Activated CD8-positive, alpha-beta memory T cell treated with anti-CD3 and anti-CD28 coated beads, Interleukin-2, amount 50 U/mL, for 24 hours (primary cell): ENCODE measurements around the gene A2ML1.
"Not testable (repeated sequence)": the region's sequence is repeated elsewhere in the genome, so short reads cannot be mapped to it uniquely, and the experiment has no call there.

Experiments
- DNase-seq: peaks from one replicate; pipeline ENCODE4 v3.0.0-alpha.2; 2020; ENCODE audit errors: extremely low read depth

A2ML1 gene

DNA sequence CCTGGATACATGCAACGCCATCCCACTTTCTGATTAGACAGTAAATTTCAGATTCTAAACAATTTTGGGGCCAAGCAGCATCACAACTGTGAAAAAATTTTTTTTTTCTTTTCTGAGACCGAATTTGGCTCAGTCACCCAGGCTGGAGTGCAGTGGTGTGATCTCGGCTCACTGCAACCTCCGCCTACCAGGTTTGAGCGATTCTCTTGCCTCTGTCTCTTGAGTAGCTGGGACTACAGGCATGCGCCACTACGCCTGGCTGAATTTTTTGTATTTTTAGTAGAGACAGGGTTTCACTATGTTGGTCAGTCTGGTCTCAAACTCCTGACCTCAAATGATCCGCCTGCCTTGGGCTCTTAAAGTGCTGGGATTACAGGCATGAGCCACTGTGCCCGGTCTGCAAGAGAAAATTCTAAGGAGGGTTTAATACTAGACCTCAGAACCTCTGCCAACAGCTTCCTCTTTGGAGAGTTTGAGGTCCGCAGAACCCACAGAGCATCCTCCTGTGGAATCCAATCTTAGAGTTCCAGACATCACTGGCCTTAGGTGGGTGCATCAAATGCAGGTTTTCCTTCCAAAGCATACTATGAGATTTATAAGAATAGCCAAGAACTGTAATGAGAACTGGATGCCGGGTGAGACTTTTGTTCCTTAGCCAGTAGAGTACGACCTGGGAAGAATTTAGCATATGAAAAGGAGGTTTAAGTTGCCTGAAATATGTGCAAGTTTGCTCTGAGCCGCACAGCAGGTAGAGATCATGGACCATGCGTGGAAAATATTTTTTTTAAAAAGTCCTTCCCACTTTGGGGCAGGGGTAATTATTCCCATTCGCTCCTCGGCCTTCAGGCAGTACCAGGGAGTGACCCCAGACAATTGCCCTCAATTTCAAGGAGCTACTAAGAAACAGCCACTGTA lies 84.1 kb downstream of the A2ML1 start:
- DNase-seq: no peak

- DNase-seq: no peak
Observed at GRCh38 chr12:8907513-8907912, 85.1 kb downstream of the A2ML1 start.

DNA sequence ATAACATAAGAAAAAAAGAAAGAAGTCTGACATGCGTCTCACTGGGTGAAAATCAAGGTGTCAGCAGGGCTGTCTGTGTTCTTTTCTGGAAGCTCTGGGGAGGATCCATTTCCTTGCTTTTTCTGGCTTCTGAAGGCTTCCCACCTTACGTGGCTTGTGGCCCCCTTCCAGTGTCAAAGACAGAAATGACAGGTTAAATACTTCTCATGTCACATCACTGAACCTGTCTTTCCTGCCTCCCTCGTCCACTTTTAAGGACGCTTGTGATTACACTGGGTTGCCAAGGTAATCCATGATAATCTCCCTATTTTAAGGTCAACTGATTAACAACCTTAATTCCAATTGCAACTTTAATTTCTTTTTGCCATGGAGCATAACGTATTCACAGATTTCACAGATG lies 87.3 kb downstream of the A2ML1 start:
- DNase-seq: no peak

- DNase-seq: no peak
Observed at GRCh38 chr12:8911606-8912268, 89.3 kb downstream of the A2ML1 start.

DNA sequence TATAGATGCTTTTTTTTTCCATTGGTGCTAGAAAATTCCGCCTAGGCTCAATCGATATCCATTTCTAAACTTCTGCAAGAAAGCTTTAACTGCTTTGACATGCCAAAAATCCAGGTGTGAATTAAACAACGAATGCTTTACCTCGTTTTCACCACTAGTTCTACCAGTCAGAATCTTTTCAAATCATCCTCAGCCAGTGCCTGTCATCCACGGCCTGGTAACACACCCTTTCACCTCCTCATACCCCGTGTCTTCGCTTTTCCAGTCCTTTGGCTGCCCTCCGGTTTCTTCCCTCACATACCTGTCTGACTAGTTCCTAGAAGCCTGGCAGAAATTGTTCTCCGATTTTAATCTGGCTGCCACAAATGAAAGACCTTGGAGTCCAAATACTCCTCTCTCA lies 90.5 kb downstream of the A2ML1 start:
- no peak for DNase-seq

- no peak for DNase-seq
Observed at GRCh38 chr12:8913702-8914032, 91.2 kb downstream of the A2ML1 start.

DNA sequence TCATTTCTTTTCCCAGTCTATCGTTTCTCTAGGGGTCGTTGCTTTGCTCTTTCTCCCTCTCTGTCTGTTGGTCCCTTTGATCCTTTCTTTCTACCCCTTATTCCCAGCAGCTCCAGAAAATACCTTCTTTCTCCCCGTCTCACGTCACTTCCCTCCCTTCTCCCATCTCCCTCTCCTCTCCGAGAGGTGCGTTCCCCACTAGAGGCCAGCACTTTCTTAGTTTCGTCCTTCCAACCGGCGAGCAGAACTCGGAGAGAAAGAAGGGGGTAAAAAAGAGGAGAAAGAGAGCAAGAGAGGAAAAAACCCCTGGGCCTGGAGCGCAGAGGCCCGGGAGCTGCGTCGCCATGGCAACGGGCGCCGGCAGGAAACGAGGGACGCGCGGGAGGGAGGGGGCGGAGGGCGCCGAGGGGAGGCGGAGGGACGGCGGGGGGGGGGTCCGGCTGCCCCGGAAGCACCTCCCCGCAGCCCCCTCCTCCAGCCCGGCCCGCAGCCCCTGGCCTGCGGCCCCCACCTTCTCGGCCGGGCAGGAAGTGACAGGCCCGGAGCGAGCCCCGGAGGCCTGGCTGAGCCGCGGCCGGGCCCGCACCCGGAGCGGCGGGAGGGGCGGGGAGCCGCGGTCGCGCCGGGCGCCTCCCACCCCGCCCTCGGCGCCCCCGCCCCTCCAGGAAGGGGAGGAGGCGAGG lies 91.8 kb downstream of the A2ML1 start, which contains the start of gene PHC1:
PHC1 (plus strand) TSS at position 477 of the 683 bp plus-strand sequence. CDS start 3,169 bp downstream, outside the sequence.
- peak; percentile 41 for DNase-seq

- peak; percentile 9 for DNase-seq
Observed at GRCh38 chr12:8914716-8915526, 92.5 kb downstream of the A2ML1 start.

- DNase-seq: no peak
Observed at GRCh38 chr12:8916154-8916553, 93.7 kb downstream of the A2ML1 start.

- no peak for DNase-seq
Observed at GRCh38 chr12:8917031-8917430, 94.6 kb downstream of the A2ML1 start.

DNA sequence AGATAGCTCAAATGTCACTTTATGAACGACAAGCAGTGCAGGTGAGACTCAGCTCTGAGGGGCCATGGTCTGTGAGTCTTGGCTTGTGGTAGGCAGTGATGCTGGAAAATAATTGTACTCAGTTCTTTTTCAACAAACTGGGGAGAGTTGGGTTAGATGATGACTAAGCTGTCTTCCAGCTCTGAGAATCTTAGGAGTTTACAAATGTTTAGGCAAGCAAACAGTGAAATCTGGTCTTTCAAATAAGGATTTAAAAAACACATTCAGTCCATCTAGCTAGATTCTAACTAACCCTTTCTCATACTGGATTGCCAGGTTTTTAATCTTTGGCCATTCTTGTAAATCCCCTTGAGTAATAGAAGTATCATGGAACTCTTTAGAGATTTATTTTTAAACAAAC lies 95.3 kb downstream of the A2ML1 start:
- no peak for DNase-seq

- DNase-seq: not testable (repeated sequence)
Observed at GRCh38 chr12:8919643-8920042, 97.2 kb downstream of the A2ML1 start.

- no peak for DNase-seq
Observed at GRCh38 chr12:8922544-8922943, 100.1 kb downstream of the A2ML1 start.
